Hepatocyte (in vitro differentiated cells): ENCODE data around the gene LHFPL2.

Source experiments
- CTCF ChIP-seq: fragments of 200-600 bp; sonication (generic); IDR thresholded peaks from 2 replicates; pipeline ENCODE4 v1.5.1; 2016; ENCODE audit warnings: antibody characterized with exemption, mild to moderate bottlenecking; ENCODE audit not compliant: poor library complexity
- EZH2phosphoT487 ChIP-seq: fragments of 200-600 bp; sonication (generic); IDR thresholded peaks from one replicate; pipeline ENCODE4 v1.6.1; 2018; ENCODE audit warnings: antibody characterized with exemption, mild to moderate bottlenecking, low read depth, moderate library complexity; ENCODE audit not compliant: unreplicated experiment, severe bottlenecking

GRCh38 chr5:78526049-78526525, 122.5 kb downstream of the LHFPL2 start:
- no peak for TF ChIP-seq CTCF
- TF ChIP-seq EZH2phosphoT487: no peak
